GM18520 (cell line): Measurements from ENCODE around the gene FLOT1.

ENCODE experiments used
- ATAC-seq: cut with Tn5 transposase; IDR thresholded peaks from one replicate; pipeline ENCODE4 v1.9.1; 2021; ENCODE audit not compliant: unreplicated experiment

The FLOT1 gene

DNA sequence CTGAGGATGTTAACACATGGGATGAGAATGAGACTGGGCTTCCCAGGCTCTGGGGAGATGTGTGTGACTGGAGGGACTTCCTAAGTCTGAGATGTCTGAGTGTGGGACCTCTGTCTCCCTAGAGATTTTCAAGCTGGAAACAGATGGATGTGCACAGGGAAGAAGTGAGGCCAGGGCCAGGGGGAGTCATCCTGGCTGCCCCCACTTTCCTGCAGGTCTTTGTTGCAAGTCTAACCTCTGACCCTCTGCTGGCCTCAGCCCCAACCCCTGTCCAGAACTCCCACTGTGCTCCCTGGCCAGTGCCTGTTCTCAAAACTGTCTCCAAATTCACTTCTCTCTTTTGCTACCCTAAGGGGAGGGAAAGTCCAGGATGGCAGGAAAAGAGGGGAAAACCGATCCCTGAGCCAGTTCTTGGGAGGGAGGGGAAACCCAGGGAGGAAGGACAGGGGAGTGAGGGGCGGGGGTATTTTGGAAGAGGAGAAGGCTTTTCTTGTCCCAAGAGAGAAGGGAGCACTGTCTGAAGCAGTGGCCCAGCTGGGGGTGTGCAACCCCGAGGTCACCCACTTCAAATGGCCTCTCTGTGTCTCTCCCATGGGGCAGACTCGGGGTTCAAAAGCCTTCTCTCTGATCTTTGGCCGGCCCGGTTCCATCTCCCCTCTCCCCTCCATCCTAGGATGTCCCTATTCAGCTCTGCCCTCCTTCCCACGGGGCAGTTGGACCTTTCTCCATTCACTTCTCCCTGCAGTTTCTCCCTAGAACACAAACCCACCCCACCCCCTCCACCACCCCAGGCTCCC lies 59.1 kb downstream of the FLOT1 start:
- ATAC-seq, result no peak

DNA sequence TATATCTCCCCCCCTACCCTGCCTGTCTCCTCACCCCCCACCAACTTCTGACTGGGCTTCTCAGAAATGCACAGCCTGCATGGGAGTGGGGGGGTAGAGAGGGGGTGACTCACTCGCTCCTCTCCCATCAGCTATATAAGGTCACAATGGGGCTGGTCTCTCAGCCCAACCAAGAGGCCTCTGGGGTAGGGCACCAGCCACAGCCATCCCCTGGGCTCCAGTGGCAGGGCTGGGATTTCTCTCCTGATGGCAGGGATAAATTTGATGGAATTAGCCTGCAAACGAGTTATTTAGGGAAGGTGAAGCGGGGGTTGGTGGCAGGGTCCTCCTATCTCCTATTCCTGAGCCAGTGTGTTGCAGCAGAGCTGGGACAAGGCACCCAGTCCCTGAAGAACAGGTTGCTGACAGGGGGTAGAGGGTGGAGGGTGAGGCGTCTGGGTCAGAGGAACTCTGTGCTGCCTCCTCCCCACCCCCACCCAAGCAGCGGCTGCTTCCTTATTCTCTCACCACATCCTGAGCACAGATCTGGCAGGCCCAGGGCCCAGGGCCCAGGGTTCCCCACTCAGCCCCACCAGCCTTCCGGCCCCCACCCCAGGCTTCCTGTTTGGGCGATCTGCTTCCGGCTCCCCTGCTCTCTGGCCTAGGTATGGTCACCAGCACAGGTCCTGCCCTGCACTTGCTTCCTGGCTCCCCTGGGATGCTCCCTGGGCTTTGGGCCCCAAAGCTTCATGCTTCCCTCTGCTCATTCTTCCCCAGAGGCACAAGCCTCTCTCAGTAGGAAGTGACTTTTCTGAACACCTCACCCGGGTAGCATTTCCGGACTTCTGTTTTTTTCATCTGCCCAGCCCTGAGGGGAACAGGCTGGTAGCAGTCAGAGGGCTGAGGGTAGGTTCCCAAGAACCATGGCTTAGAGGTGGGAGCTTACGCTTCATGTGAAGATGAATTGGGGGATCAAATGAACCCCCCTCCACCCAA lies 60.1 kb downstream of the FLOT1 start:
- peak; percentile 22 for ATAC-seq

DNA sequence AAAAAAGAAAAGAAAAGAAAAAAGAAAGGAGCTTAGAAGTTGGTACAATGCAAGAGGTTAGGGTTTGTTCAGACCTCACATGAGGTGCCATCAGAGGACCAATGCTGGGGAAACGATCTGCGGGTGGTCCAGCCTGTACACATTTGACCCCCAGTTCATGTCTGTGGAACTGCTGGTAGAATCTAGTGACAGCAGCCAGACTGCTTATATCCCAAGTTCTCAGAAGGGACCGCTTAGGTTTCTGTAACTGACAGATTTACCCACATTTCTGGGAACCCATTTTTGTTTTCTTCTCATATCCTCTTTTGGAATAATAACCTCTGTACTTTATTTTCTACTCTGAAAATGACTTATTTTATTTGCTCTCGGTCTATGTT lies 60.7 kb downstream of the FLOT1 start:
- no peak for ATAC-seq

DNA sequence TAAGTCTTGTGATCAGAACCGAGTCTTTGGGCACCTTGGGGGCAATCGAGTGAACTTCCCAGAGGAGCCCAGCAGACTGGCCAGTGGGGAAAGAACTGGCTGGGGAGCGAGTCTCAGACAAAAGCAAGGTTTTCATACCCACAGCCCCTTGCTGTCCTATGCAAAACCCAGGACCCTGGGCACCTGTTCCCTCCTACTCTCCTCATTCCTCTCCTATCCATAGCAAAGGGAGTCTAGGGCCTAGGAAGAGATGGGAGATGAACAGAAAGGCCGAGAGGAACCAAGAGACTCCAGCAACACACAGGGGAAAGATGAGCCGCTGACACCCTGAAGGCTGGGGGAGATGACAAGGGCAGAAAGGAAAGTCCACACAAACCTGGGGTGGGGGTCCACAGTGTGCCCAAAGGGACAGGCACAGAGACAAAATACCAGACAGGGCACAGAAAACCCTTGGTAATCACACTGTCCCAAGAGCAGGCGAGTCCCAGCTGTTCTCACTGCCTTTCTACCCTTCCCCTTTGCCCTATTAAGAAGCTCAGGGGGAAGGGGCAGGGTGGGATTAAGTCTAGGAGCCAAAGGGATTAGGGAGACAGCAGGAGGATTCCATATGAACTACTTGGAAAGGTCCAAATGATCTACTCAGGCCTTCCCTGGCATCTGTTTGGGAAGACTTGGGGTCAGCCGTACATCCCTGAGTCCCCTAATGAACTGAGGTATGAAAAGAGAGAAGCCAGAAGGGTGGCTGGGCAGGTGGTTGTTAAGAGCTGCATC lies 62.5 kb downstream of the FLOT1 start:
- no peak for ATAC-seq

DNA sequence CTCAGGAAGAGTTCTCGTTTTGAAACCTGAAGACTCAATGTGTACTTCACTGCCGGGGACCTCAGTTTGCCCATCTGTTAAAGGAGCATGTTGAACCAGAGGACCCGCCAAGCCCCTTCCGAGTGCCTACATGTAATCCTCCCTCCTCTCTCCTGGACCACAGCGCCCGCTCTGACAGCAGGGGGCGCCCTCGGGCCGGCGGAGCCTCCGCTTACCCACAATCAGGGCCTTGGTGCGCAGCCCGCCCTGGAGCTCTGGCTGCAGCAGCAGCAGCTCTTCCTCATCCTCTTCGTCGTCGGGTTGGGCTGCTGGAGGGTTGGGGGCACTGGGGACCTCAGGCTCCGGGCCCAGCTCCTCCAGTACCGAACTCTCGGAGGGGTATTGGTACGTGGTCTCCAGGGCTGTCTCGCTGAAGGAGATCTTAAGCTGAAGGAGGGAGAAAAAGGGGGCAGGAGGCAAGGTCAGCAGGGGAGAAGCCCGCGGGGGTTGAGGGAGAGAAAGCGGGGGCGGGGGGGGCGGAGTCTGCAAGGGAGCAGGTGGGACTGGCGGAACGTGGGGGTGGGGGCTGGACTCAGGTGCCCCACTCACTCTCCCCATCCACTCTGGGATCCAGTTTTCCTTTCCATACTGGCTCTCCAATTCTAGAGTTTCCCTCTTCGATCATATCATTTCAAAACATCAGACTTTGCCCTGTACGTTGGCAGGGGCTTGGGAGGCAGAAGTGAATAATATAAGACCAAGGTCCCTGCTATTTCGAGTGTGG lies 63.3 kb downstream of the FLOT1 start:
- peak; percentile 54 for ATAC-seq
